ENCODE results near the gene EIF5AL1.

The EIF5AL1 gene

DNA sequence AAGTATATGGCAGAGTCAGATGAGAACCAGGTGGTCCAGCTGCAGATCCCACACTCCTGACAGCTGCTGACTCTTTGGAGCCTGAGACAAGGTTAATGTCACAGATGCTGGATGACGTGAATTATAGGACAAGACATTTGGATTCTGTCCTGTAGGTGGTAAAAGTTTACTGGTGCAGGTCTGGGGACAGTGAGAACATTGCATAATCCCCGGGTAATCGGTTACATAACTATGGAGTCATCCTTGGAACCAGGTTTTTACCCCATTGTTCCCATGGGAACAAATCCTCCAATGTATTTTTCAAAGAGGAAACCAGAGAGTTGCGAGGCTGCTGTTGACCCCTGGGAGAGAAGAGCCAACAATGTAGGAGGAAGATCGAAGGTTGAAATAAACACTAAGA is 39.4 kb upstream of the EIF5AL1 start:
- H3K4me2 ChIP-seq (ENCODE audit: insufficient read depth, low read length, poor library complexity, severe bottlenecking) = no peak overlapping the region
- H3K23ac ChIP-seq (ENCODE audit: low read depth, low read length, poor library complexity) = no peak overlapping the region
- H3K27ac ChIP-seq (replicated peaks; ENCODE audit: low read length) = no peak overlapping the region
- peaks cover 0 to 12% (median 0%) of the 10 kb centered on the region in 3 experiments for H3K27me3 ChIP-seq (ENCODE audit: control insufficient read depth in 3 of 3, insufficient read depth in 3 of 3, low read depth in 1 of 3, low read length in 3 of 3)
- no peak overlapping the region for H4K8ac ChIP-seq (ENCODE audit: low read depth, low read length)
- no peak overlapping the region for H4K91ac ChIP-seq (ENCODE audit: low read depth, low read length, poor library complexity)
- H2AFZ ChIP-seq (ENCODE audit: low read length) = no peak overlapping the region
- H3K79me1 ChIP-seq (ENCODE audit: low read depth, low read length) = no peaks in the 10 kb centered on the region
- H3K14ac ChIP-seq (ENCODE audit: low read length) = no peak overlapping the region
- H3K4me1 ChIP-seq (ENCODE audit: control insufficient read depth in 2 of 2, insufficient read depth in 1 of 2, low read depth in 1 of 2, low read length in 2 of 2) = peaks cover 0 to 3% of the 10 kb centered on the region in 2 donors
- no peak overlapping the region for H3K9ac ChIP-seq (ENCODE audit: low read depth, low read length, poor library complexity)
- no peak overlapping the region for H2BK120ac ChIP-seq (ENCODE audit: low read depth, low read length)
- no peak for DNase-seq (ENCODE audit: low spot score)
- no peaks in the 10 kb centered on the region for H3K36me3 ChIP-seq (replicated peaks in 1 of 2; ENCODE audit: control insufficient read depth in 2 of 2, insufficient read depth in 2 of 2, low read length in 2 of 2)
- no peak overlapping the region for H3K4ac ChIP-seq (ENCODE audit: low read length)
- no peak overlapping the region for H3K18ac ChIP-seq (ENCODE audit: low read length)
- H2BK12ac ChIP-seq (ENCODE audit: low read length) = no peak overlapping the region
- H2BK5ac ChIP-seq (ENCODE audit: low read length) = no peak overlapping the region
- H3K4me3 ChIP-seq (ENCODE audit: low read length in 2 of 2) = no peak overlapping the region
- H2BK15ac ChIP-seq (ENCODE audit: low read length) = no peak overlapping the region
- H2AK5ac ChIP-seq (ENCODE audit: low read depth, low read length) = no peak overlapping the region
- no peaks in the 10 kb centered on the region for H3K9me3 ChIP-seq (replicated peaks in 1 of 2; ENCODE audit: control insufficient read depth in 2 of 2, insufficient read depth in 1 of 2, low read depth in 1 of 2, low read length in 2 of 2)
- no CpG with 5 or more reads among the region's 5 CpGs for WGBS, 2 donors (ENCODE audit: extremely low coverage in 2 of 2, insufficient read length in 2 of 2, insufficient replicate concordance in 1 of 2)

DNA sequence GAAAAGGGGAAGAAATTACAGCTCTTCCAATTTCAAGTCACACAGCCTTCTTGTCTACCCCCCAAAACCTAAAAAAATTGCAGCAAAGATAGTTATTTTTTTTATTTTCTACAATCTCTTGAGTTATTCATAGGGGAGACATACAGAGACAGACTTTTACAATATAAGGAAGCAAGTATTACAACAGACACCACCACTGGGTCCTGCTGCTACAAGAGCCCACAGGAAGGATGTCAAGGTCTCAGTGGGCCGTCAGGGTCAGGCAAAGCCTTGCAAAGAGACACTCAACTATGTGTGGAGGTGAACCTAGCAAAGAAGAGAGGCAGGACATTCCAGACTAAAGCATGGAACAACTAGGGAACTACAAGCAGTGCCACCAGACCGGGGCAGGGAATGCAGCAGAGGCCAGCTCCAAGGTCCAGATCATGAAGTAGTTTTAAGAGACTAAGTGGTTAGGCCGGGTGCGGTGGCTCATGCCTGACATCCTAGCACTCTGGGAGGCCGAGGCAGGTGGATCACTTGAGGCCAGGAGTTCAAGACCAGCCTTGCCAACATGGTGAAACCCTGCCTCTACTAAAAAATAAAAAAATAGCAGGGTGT is 38.7 kb upstream of the EIF5AL1 start:
- Histone ChIP-seq H3K36me3 (replicated peaks in 1 of 2; ENCODE audit: control insufficient read depth in 2 of 2, insufficient read depth in 2 of 2, low read length in 2 of 2) (no peaks in the 10 kb centered on the region), H2BK120ac (ENCODE audit: low read depth, low read length) (no peak overlapping the region), H4K8ac (ENCODE audit: low read depth, low read length) (no peak overlapping the region), H2AFZ (ENCODE audit: low read length) (no peak overlapping the region), H3K4me1 (ENCODE audit: control insufficient read depth in 2 of 2, insufficient read depth in 1 of 2, low read depth in 1 of 2, low read length in 2 of 2) (peaks cover 0 to 3% of the 10 kb centered on the region in 2 donors), H4K91ac (ENCODE audit: low read depth, low read length, poor library complexity) (no peak overlapping the region), H3K18ac (ENCODE audit: low read length) (no peak overlapping the region), H2AK5ac (ENCODE audit: low read depth, low read length) (no peak overlapping the region), H3K4me2 (ENCODE audit: insufficient read depth, low read length, poor library complexity, severe bottlenecking) (no peak overlapping the region), H3K79me1 (ENCODE audit: low read depth, low read length) (no peaks in the 10 kb centered on the region), H2BK5ac (ENCODE audit: low read length) (no peak overlapping the region), H3K9me3 (replicated peaks in 1 of 2; ENCODE audit: control insufficient read depth in 2 of 2, insufficient read depth in 1 of 2, low read depth in 1 of 2, low read length in 2 of 2) (no peaks in the 10 kb centered on the region), H3K9ac (ENCODE audit: low read depth, low read length, poor library complexity) (no peak overlapping the region), H3K4ac (ENCODE audit: low read length) (no peak overlapping the region), H3K4me3 (ENCODE audit: low read length in 2 of 2) (no peak overlapping the region), H3K27ac (replicated peaks; ENCODE audit: low read length) (no peak overlapping the region), H3K27me3 (ENCODE audit: control insufficient read depth in 3 of 3, insufficient read depth in 3 of 3, low read depth in 1 of 3, low read length in 3 of 3) (peaks cover 0 to 12% (median 0%) of the 10 kb centered on the region in 3 experiments), H3K23ac (ENCODE audit: low read depth, low read length, poor library complexity) (no peak overlapping the region), H3K14ac (ENCODE audit: low read length) (no peak overlapping the region), H2BK15ac (ENCODE audit: low read length) (no peak overlapping the region), H2BK12ac (ENCODE audit: low read length) (no peak overlapping the region)
- WGBS, 2 donors (ENCODE audit: extremely low coverage in 2 of 2, insufficient read length in 2 of 2, insufficient replicate concordance in 1 of 2) = no CpG with 5 or more reads among the region's 5 CpGs
- DNase-seq (ENCODE audit: low spot score) = no peak

DNA sequence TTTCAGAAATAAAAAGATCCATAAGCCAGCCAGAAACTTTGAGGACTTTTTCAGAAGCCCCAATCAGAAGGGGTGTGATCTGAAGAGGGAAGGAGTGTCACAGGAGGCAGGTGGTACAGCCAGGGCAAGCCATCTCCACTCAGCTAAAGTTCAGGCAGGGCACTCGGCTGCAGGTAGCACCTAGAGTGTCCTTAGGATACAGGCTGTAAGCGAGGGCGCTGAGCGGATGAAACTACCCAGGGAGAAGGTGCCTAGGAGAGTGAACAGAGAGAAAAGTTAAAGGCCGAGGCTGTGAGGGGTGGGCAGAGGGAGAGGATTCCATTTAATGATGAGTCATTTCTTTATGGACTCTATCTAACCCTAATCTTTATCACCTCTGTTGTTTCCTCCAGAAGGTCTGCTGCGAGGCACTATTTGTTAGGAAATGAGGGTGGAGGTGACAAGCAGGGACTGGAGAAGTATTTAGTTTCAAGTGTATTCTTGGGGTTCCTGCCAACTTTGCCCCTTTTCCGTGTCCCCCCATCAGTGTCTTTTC is 37.1 kb upstream of the EIF5AL1 start:
- WGBS, 2 donors (ENCODE audit: extremely low coverage in 2 of 2, insufficient read length in 2 of 2, insufficient replicate concordance in 1 of 2) = no CpG with 5 or more reads among the region's 7 CpGs
- Histone ChIP-seq H3K4ac (ENCODE audit: low read length) (no peak overlapping the region), H3K79me1 (ENCODE audit: low read depth, low read length) (no peaks in the 10 kb centered on the region), H3K4me1 (ENCODE audit: control insufficient read depth in 2 of 2, insufficient read depth in 1 of 2, low read depth in 1 of 2, low read length in 2 of 2) (peaks cover 0 to 3% of the 10 kb centered on the region in 2 donors), H3K18ac (ENCODE audit: low read length) (no peak overlapping the region), H3K9ac (ENCODE audit: low read depth, low read length, poor library complexity) (no peak overlapping the region), H2AFZ (ENCODE audit: low read length) (no peak overlapping the region), H3K4me3 (ENCODE audit: low read length in 2 of 2) (no peak overlapping the region), H4K91ac (ENCODE audit: low read depth, low read length, poor library complexity) (no peak overlapping the region), H3K27me3 (ENCODE audit: control insufficient read depth in 3 of 3, insufficient read depth in 3 of 3, low read depth in 1 of 3, low read length in 3 of 3) (peaks cover 0 to 12% (median 0%) of the 10 kb centered on the region in 3 experiments), H2BK5ac (ENCODE audit: low read length) (no peak overlapping the region), H3K27ac (replicated peaks; ENCODE audit: low read length) (no peak overlapping the region), H3K9me3 (replicated peaks in 1 of 2; ENCODE audit: control insufficient read depth in 2 of 2, insufficient read depth in 1 of 2, low read depth in 1 of 2, low read length in 2 of 2) (no peaks in the 10 kb centered on the region), H2BK120ac (ENCODE audit: low read depth, low read length) (no peak overlapping the region), H3K14ac (ENCODE audit: low read length) (no peak overlapping the region), H2BK12ac (ENCODE audit: low read length) (no peak overlapping the region), H3K23ac (ENCODE audit: low read depth, low read length, poor library complexity) (no peak overlapping the region), H3K36me3 (replicated peaks in 1 of 2; ENCODE audit: control insufficient read depth in 2 of 2, insufficient read depth in 2 of 2, low read length in 2 of 2) (no peaks in the 10 kb centered on the region), H2AK5ac (ENCODE audit: low read depth, low read length) (no peak overlapping the region), H4K8ac (ENCODE audit: low read depth, low read length) (no peak overlapping the region), H3K4me2 (ENCODE audit: insufficient read depth, low read length, poor library complexity, severe bottlenecking) (no peak overlapping the region), H2BK15ac (ENCODE audit: low read length) (no peak overlapping the region)
- DNase-seq (ENCODE audit: low spot score) = no peak

DNA sequence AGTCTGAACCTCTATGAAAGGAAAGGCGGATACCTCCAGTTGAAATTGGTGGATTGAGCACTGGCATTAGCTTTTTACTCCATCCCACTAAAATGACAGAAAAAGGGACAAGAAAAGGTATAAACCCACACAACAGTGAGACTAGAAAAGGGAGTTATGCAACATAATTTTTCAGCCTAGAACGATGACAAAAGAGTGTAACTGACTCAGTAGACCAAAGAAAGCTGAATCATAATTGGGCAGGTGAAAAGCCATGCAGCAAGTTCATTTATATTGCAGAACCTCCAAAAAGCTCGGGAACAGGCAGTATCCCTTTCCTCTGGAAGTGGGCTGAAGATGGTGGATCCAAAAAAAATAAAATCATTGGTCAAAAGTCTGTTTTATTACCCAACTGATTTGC is 36.5 kb upstream of the EIF5AL1 start:
- Histone ChIP-seq H3K14ac (ENCODE audit: low read length) (no peak overlapping the region), H3K4me2 (ENCODE audit: insufficient read depth, low read length, poor library complexity, severe bottlenecking) (no peak overlapping the region), H2BK15ac (ENCODE audit: low read length) (no peak overlapping the region), H3K27ac (replicated peaks; ENCODE audit: low read length) (no peak overlapping the region), H3K9me3 (replicated peaks in 1 of 2; ENCODE audit: control insufficient read depth in 2 of 2, insufficient read depth in 1 of 2, low read depth in 1 of 2, low read length in 2 of 2) (no peaks in the 10 kb centered on the region), H3K27me3 (ENCODE audit: control insufficient read depth in 3 of 3, insufficient read depth in 3 of 3, low read depth in 1 of 3, low read length in 3 of 3) (peaks cover 0 to 12% (median 0%) of the 10 kb centered on the region in 3 experiments), H3K18ac (ENCODE audit: low read length) (no peak overlapping the region), H3K4me1 (ENCODE audit: control insufficient read depth in 2 of 2, insufficient read depth in 1 of 2, low read depth in 1 of 2, low read length in 2 of 2) (peaks cover 0 to 3% of the 10 kb centered on the region in 2 donors), H2AK5ac (ENCODE audit: low read depth, low read length) (no peak overlapping the region), H3K4me3 (ENCODE audit: low read length in 2 of 2) (no peak overlapping the region), H4K8ac (ENCODE audit: low read depth, low read length) (no peak overlapping the region), H3K23ac (ENCODE audit: low read depth, low read length, poor library complexity) (no peak overlapping the region), H2AFZ (ENCODE audit: low read length) (no peak overlapping the region), H3K79me1 (ENCODE audit: low read depth, low read length) (no peaks in the 10 kb centered on the region), H3K4ac (ENCODE audit: low read length) (no peak overlapping the region), H4K91ac (ENCODE audit: low read depth, low read length, poor library complexity) (no peak overlapping the region), H3K9ac (ENCODE audit: low read depth, low read length, poor library complexity) (no peak overlapping the region), H2BK5ac (ENCODE audit: low read length) (no peak overlapping the region), H3K36me3 (replicated peaks in 1 of 2; ENCODE audit: control insufficient read depth in 2 of 2, insufficient read depth in 2 of 2, low read length in 2 of 2) (no peaks in the 10 kb centered on the region), H2BK12ac (ENCODE audit: low read length) (no peak overlapping the region), H2BK120ac (ENCODE audit: low read depth, low read length) (no peak overlapping the region)
- no peak for DNase-seq (ENCODE audit: low spot score)
- WGBS, 2 donors (ENCODE audit: extremely low coverage in 2 of 2, insufficient read length in 2 of 2, insufficient replicate concordance in 1 of 2) = no CpG with 5 or more reads among the region's 3 CpGs
